Stomach (tissue), 9 donors: Measurements from ENCODE around the gene NVL. TPM values are rescaled to one million over a fixed set of nuclear protein-coding genes. Genes with fewer than 3 reads are reported as not detected.

Experiments used
- DNase-seq, 2 donors: peaks; one replicate each; pipeline versions ENCODE4 v3.0.0 to v3.0.0-alpha.2; 2013 to 2019
- H3K27ac ChIP-seq, 5 donors: fragments of 200-600 bp in 4 of 5; sonication (generic) in 4 of 5; one replicate each; pipeline ENCODE4 v1.5.1; 2013 to 2019; ENCODE audit warnings: mild to moderate bottlenecking in 1 of 5, moderate library complexity in 1 of 5
- H3K27me3 ChIP-seq, 3 donors: fragments of 200-600 bp; sonication (generic); one replicate each; pipeline ENCODE4 v1.5.1; 2017 to 2019; ENCODE audit warnings: mixed run types in 1 of 3
- H3K36me3 ChIP-seq, 4 donors: fragments of 200-600 bp; sonication (generic); 1 replicate in 3 of 4; 2 replicates in 1 of 4; pipeline ENCODE4 v1.5.1; 2016 to 2019
- H3K4me1 ChIP-seq, 4 donors: fragments of 200-600 bp; sonication (generic); one replicate each; pipeline ENCODE4 v1.5.1; 2016 to 2019
- H3K4me3 ChIP-seq, 4 donors: fragments of 200-600 bp; sonication (generic) in 3 of 4; one replicate each; pipeline ENCODE4 v1.5.1; 2016 to 2019; ENCODE audit warnings: mild to moderate bottlenecking in 1 of 4
- H3K9me3 ChIP-seq, 4 donors: fragments of 200-600 bp; sonication (generic); one replicate each; pipeline ENCODE4 v1.5.1; 2016 to 2019
- EP300 ChIP-seq: sonication (generic); formaldehyde crosslinking; IDR thresholded peaks from one replicate; pipeline ENCODE4 v1.6.1; 2017; ENCODE audit warnings: antibody characterized with exemption
- POLR2A ChIP-seq, 4 donors: fragments of 450-650 bp; IDR thresholded peaks; one replicate each; pipeline ENCODE4 v1.6.1; 2016; ENCODE audit warnings: antibody characterized with exemption in 4 of 4, control low read depth in 2 of 4, mild to moderate bottlenecking in 1 of 4, moderate library complexity in 1 of 4
- POLR2AphosphoS5 ChIP-seq, 3 donors: sonication (generic); formaldehyde crosslinking; IDR thresholded peaks; one replicate each; pipeline ENCODE4 v1.6.1; 2016; ENCODE audit warnings: antibody characterized with exemption in 3 of 3
- WGBS, 5 donors: extraction: QIAGEN DNeasy Blood & Tissue Kit in 3 of 5; methylation state at CpG; one replicate each; pipeline versions ENCODE4 v1.1.5 to v1.1.7; 2013 to 2018; 5-methylcytosine and 5-hydroxymethylcytosine counted together
- intact Hi-C: fragments of 100-400 bp; cut with DNase I; formaldehyde crosslinking; loops from one replicate; pipeline ENCODE4 v1.15.1; 2023; ENCODE audit warnings: low total_unique reads
- polyA plus RNA-seq, 3 donors: library from polyadenylated mRNA; stranded (reverse); fragments of 200-250 nt; gene quantifications; one replicate each; pipeline ENCODE4 v1.2.3, GENCODE V29; 2013
- total RNA-seq, 5 donors: library from RNA; depleted of rRNA; stranded (reverse); fragments of >200 nt; gene quantifications; one replicate each; pipeline versions ENCODE4 v1.1.0 to v1.2.3, GENCODE V29; 2014 to 2016
- TF ChIP-seq, protein P1 (sequence below), 7 experiments: fragments of 450-650 bp in 4 of 7; fragments of 200-600 bp in 3 of 7; sonication (generic) in 3 of 7; IDR thresholded peaks; one replicate each; pipeline ENCODE4 v1.5.1; 2016 to 2019; ENCODE audit warnings: antibody characterized with exemption in 7 of 7, control low read depth in 2 of 7, mild to moderate bottlenecking in 1 of 7
- donor health status: healthy with polysubstance abuse.
- donor health status: Bipolar disorder and iron deficiency.
- donor health status: healthy.

NVL gene
- total and polyA plus RNA-seq, 8 donors, result 17.4 to 50.9 (median 33.2) TPM

DNA sequence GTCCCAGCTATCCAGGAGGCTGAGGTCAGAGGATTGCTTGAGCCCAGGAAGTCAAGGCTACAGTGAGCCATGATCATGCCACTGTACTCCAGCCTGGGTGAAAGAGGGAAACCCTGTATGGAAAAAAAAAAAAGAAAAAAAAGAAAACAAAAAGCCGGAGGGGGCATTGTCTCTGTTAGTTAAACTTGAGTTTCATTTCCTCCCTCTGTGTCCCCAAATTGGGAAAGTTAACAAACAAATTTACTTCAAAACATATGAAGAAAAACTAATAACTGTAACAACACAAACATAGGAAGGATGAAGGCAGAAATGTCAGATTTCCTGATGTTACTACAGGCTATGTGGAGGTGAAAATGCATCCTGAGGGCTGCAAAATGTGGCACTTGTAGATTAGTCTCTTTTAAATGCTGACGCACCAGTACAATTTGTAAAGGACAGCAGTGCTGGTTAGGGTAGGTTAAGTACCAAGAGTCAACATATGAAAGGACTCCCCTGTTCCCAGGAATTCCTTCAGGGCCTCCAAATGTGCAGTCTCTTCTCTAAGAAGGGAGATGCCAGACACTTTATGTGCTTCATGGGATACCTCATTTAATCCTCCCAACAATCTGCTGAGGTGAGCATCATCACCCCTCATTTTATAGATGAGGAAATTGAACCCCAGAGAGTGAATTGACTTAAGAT, 94.0 kb downstream of the NVL start:
- Histone ChIP-seq H3K36me3 (peaks cover 0 to 85% (median 82%) of the 10 kb centered on the region in 4 donors), H3K27me3 (no peaks in the 10 kb centered on the region)
- 78 to 90% (median 85%) methylated on average over 2 of the region's 2 CpGs for WGBS, 5 donors

DNA sequence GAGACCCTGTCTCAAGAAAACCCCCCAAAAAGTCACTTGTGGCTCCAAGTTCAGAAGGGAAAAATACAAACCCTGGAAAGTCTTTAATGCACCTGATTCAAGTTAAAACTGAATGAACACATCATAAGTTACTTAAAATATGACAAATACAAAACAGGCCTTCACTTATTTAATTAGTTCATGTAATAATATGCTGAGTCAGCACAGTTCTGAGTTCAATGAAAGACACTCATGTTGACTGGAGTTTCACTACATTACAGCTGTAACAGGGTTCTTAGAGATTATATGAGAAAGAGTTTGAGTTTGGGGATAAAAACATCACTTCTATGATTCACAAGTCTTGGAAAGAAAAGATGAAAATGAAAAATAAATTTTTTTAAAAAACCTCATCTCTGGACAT, 96.0 kb downstream of the NVL start:
- no peak for DNase-seq
- H3K27me3 ChIP-seq, result no peaks in the 10 kb centered on the region
- no peak overlapping the region for H3K27ac ChIP-seq
- peaks cover 9 to 95% (median 89%) of the 10 kb centered on the region in 4 donors for H3K36me3 ChIP-seq
- H3K9me3 ChIP-seq, result no peaks in the 10 kb centered on the region
- no peaks in the 10 kb centered on the region for H3K4me1 ChIP-seq
- intact Hi-C loops, result no loop called here
- H3K4me3 ChIP-seq, result no peak overlapping the region
- TF ChIP-seq EP300, result no peak
- TF ChIP-seq, protein P1, sequence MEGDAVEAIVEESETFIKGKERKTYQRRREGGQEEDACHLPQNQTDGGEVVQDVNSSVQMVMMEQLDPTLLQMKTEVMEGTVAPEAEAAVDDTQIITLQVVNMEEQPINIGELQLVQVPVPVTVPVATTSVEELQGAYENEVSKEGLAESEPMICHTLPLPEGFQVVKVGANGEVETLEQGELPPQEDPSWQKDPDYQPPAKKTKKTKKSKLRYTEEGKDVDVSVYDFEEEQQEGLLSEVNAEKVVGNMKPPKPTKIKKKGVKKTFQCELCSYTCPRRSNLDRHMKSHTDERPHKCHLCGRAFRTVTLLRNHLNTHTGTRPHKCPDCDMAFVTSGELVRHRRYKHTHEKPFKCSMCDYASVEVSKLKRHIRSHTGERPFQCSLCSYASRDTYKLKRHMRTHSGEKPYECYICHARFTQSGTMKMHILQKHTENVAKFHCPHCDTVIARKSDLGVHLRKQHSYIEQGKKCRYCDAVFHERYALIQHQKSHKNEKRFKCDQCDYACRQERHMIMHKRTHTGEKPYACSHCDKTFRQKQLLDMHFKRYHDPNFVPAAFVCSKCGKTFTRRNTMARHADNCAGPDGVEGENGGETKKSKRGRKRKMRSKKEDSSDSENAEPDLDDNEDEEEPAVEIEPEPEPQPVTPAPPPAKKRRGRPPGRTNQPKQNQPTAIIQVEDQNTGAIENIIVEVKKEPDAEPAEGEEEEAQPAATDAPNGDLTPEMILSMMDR (IDR thresholded peaks at IDR 0.05), result no peak
- TF ChIP-seq POLR2A (IDR thresholded peaks at IDR 0.05), result no peak
- no peak for TF ChIP-seq POLR2AphosphoS5 (IDR thresholded peaks at IDR 0.05)

More for the DNA sequence above, 94.0 kb downstream of the NVL start:
- Histone ChIP-seq H3K9me3 (no peaks in the 10 kb centered on the region), H3K4me1 (no peaks in the 10 kb centered on the region), H3K27ac (no peak overlapping the region), H3K4me3 (no peak overlapping the region)
- DNase-seq, result no peak
- intact Hi-C loops, result no loop called here
- no peak for TF ChIP-seq POLR2AphosphoS5 (IDR thresholded peaks at IDR 0.05)
- no peak for TF ChIP-seq POLR2A (IDR thresholded peaks at IDR 0.05)
- no peak for TF ChIP-seq EP300
- TF ChIP-seq, protein P1 (IDR thresholded peaks at IDR 0.05), result no peak

DNA sequence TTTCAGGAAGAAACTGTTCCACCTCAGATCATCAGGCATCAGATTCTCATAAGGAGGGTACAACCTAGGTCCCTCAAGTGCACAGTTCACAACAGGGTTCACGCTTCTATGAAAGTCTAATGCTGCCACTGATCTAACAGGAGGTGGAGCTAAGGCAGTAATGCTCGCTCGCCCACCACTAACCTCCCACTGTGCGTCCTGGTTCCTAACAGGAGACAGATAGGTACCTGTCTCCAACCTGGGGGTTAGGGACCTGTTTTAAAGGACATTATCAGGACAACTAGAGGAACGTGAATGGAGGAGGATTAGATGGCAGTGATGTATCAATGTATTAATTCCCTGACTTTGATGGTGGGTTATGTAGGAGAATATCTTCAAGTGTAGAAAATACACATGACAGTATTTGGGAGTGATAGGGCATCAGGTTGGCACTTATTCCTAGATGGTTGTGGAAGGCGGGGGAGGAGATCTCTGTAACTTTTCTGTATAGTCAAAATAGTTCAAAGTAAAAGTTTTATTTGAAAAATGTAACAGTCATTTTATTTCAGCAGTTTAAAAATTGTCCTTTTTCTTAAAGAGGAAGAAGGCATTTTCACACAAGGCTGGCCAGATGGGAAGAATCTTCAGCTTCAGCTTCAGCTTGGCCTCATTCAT, 103.0 kb downstream of the NVL start:
- H3K27ac ChIP-seq, result no peak overlapping the region
- 82 to 90% (median 86%) methylated on average over 6 of the region's 6 CpGs for WGBS, 5 donors

More for the DNA sequence above, 103.0 kb downstream of the NVL start:
- no peak for DNase-seq
- Histone ChIP-seq H3K36me3 (peaks cover 9 to 57% (median 55%) of the 10 kb centered on the region in 4 donors), H3K9me3 (no peaks in the 10 kb centered on the region), H3K27me3 (no peaks in the 10 kb centered on the region), H3K4me1 (peaks cover 0 to 23% (median 14%) of the 10 kb centered on the region in 4 donors), H3K4me3 (no peak overlapping the region)
- no peak for TF ChIP-seq EP300
- TF ChIP-seq, protein P1 (IDR thresholded peaks at IDR 0.05), result no peak
- no peak for TF ChIP-seq POLR2A (IDR thresholded peaks at IDR 0.05)
- no peak for TF ChIP-seq POLR2AphosphoS5 (IDR thresholded peaks at IDR 0.05)
- intact Hi-C loops, result no loop called here
